OCI-LY7 (cell line): ENCODE measurements around the gene GTSE1. TPM values are rescaled to one million over a fixed set of nuclear protein-coding genes. Genes with fewer than 3 reads are reported as not detected.

ENCODE experiments used
- BruUV-seq: library from RNA; stranded (reverse); fragments of 400-500 nt; replicated peaks from 2 replicates; lab custom pipeline; 2021; lab: Mats Ljungman, UMichigan
- CTCF ChIA-PET: fragments of 300-600 bp; sonication (Branson Sonifier 250); formaldehyde crosslinking; loops from one replicate; lab custom pipeline; 2022; ENCODE audit warnings: antibody characterized with exemption; ENCODE audit not compliant: unreplicated experiment; lab: Charles Lee
- POLR2A ChIA-PET: fragments of 300-600 bp; sonication (Branson Sonifier 250); formaldehyde crosslinking; loops from one replicate; lab custom pipeline; 2022; ENCODE audit warnings: antibody characterized with exemption; lab: Charles Lee
- DNase-seq: peaks from one replicate; pipeline ENCODE4 v3.0.0-alpha.2; 2015; ENCODE audit warnings: low spot score
- H2AFZ ChIP-seq: fragments of 200-600 bp; sonication (generic), shearing (Covaris generic); 2 replicates; pipeline ENCODE4 v1.6.1; 2014; ENCODE audit warnings: mild to moderate bottlenecking, antibody characterized with exemption, low read length, moderate library complexity
- H3K27ac ChIP-seq: fragments of 200-600 bp; sonication (generic); 2 replicates; pipeline ENCODE4 v1.5.1; 2014; ENCODE audit warnings: mixed run types, low read depth, mild to moderate bottlenecking, moderate library complexity, low read length, inconsistent platforms; ENCODE audit not compliant: poor library complexity, severe bottlenecking
- H3K36me3 ChIP-seq: fragments of 200-600 bp; sonication (generic); 2 replicates; pipeline ENCODE4 v1.6.1; 2014; ENCODE audit warnings: mild to moderate bottlenecking, antibody characterized with exemption, low read length, moderate library complexity, mixed read lengths; ENCODE audit not compliant: insufficient read depth
- H3K4me1 ChIP-seq: fragments of 200-600 bp; sonication (generic); 2 replicates; pipeline ENCODE4 v1.5.1; 2014; ENCODE audit warnings: mild to moderate bottlenecking, low read length; ENCODE audit not compliant: insufficient read depth, poor library complexity, severe bottlenecking
- H3K4me2 ChIP-seq: fragments of 200-600 bp; sonication (generic); 2 replicates; pipeline ENCODE4 v1.6.1; 2014; ENCODE audit warnings: mild to moderate bottlenecking, low read length
- H3K4me3 ChIP-seq: fragments of 200-600 bp; sonication (generic); 2 replicates; pipeline ENCODE4 v1.5.1; 2014; ENCODE audit warnings: mild to moderate bottlenecking, low read depth, low read length; ENCODE audit not compliant: poor library complexity, severe bottlenecking
- H3K79me2 ChIP-seq: fragments of 200-600 bp; sonication (generic); 2 replicates; pipeline ENCODE4 v1.6.1; 2016; ENCODE audit warnings: low read depth, mild to moderate bottlenecking, low read length, moderate library complexity, mixed read lengths; ENCODE audit not compliant: insufficient read depth
- H3K9me2 ChIP-seq: fragments of 200-600 bp; sonication (generic); 2 replicates; pipeline ENCODE4 v1.6.1; 2016; ENCODE audit warnings: mild to moderate bottlenecking, low read length, mixed read lengths; ENCODE audit not compliant: insufficient read depth
- H3K9me3 ChIP-seq: fragments of 200-600 bp; sonication (generic); 2 replicates; pipeline ENCODE4 v1.6.1; 2014; ENCODE audit warnings: mild to moderate bottlenecking, mixed run types, low read length, mixed read lengths
- H4K20me1 ChIP-seq: fragments of 200-600 bp; sonication (generic); 2 replicates; pipeline ENCODE4 v1.6.1; 2014; ENCODE audit warnings: mild to moderate bottlenecking, antibody characterized with exemption, low read length, moderate library complexity, mixed read lengths; ENCODE audit not compliant: insufficient read depth
- CTCF ChIP-seq: fragments of 200-600 bp; sonication (generic); conservative IDR thresholded peaks from 2 replicates; pipeline ENCODE4 v1.5.1; 2014; ENCODE audit warnings: mild to moderate bottlenecking, antibody characterized with exemption, low read length, moderate library complexity, mixed read lengths
- EZH2phosphoT487 ChIP-seq: fragments of 200-600 bp; sonication (generic); IDR thresholded peaks from 2 replicates; pipeline ENCODE4 v1.6.1; 2018; ENCODE audit warnings: low read depth, borderline replicate concordance, mild to moderate bottlenecking, mixed run types, antibody characterized with exemption, low read length, moderate library complexity, mixed read lengths
- intact Hi-C: fragments of 100-400 bp; cut with micrococcal nuclease; formaldehyde crosslinking; loops from one replicate; pipeline ENCODE4 v1.10.0; 2022; ENCODE audit not compliant: unreplicated experiment
- total RNA-seq, 2 experiments: library from RNA; depleted of rRNA in 1 of 2; stranded (reverse); fragments of >200 nt in 1 of 2; shearing (Covaris generic) in 1 of 2; gene quantifications; 2 replicates each; pipeline ENCODE4 v1.2.3, GENCODE V29; 2014 to 2022

The GTSE1 gene
- total RNA-seq, 2 experiments from 2014 or later = 54.7 to 109 TPM

- no peak overlapping the region; the same call in 1 of the 2 replicates for H2AFZ ChIP-seq
- no peaks in the 10 kb centered on the region for H4K20me1 ChIP-seq
- H3K79me2 ChIP-seq = peaks cover 7% of the 10 kb centered on the region; the same call in 1 of the 2 replicates
- no peaks in the 10 kb centered on the region for H3K9me2 ChIP-seq
- H3K27ac ChIP-seq = no peak overlapping the region
- POLR2A ChIA-PET = no interaction called here
- peak overlapping the region; percentile 80 for H3K4me3 ChIP-seq
- BruUV-seq = no TSS peak
- peaks cover 25% of the 10 kb centered on the region for H3K4me1 ChIP-seq
- DNase-seq = no peak
- H3K9me3 ChIP-seq = no peaks in the 10 kb centered on the region
- CTCF ChIA-PET = no interaction called here
- TF ChIP-seq EZH2phosphoT487 (no peak), CTCF (no peak)
- H3K4me2 ChIP-seq = peak overlapping the region; percentile 85
- no peaks in the 10 kb centered on the region for H3K36me3 ChIP-seq
- intact Hi-C loops = loop anchor here (2.0 kb wide), 2 partner anchors 46 to 64 kb away; partner anchors contain the start of gene GTSE1
These were observed 45.4 kb upstream of the GTSE1 start for GRCh38 chr22:46251266-46251665.

GRCh38 chr22:46251816-46252380 is 44.8 kb upstream of the GTSE1 start:
- CTCF ChIA-PET = no interaction called here
- Histone ChIP-seq H4K20me1 (no peaks in the 10 kb centered on the region), H3K4me3 (peak overlapping the region; percentile 80), H3K36me3 (no peaks in the 10 kb centered on the region), H3K27ac (no peak overlapping the region), H3K9me2 (no peaks in the 10 kb centered on the region), H3K4me2 (peak overlapping the region; percentile 85), H3K4me1 (peaks cover 25% of the 10 kb centered on the region), H3K79me2 (peaks cover 7% of the 10 kb centered on the region; the same call in 1 of the 2 replicates), H2AFZ (no peak overlapping the region), H3K9me3 (no peaks in the 10 kb centered on the region)
- TSS peak; percentile 71 for BruUV-seq
- TF ChIP-seq CTCF (no peak), EZH2phosphoT487 (no peak)
- DNase-seq = no peak
- intact Hi-C loops = loop anchor here (2.0 kb wide), 2 partner anchors 45 to 63 kb away; partner anchors contain the start of gene GTSE1
- POLR2A ChIA-PET = interaction anchor here (1.0 kb wide), 1 partner anchor 24 kb away, joined by 3 read pairs; no protein-coding TSS in a partner anchor

- ChIA-PET POLR2A (no interaction called here), CTCF (no interaction called here)
- no peak for TF ChIP-seq CTCF
- TF ChIP-seq EZH2phosphoT487 = no peak
- Histone ChIP-seq H4K20me1 (no peaks in the 10 kb centered on the region), H3K27ac (no peak overlapping the region), H3K4me3 (no peak overlapping the region), H3K9me2 (no peaks in the 10 kb centered on the region), H3K4me2 (no peak overlapping the region), H3K79me2 (peaks cover 4% of the 10 kb centered on the region; the same call in 1 of the 2 replicates), H3K9me3 (no peaks in the 10 kb centered on the region), H3K36me3 (no peaks in the 10 kb centered on the region), H2AFZ (no peak overlapping the region), H3K4me1 (peaks cover 9% of the 10 kb centered on the region)
- intact Hi-C loops = no loop called here
- no TSS peak for BruUV-seq
- no peak for DNase-seq
These were observed 40.2 kb upstream of the GTSE1 start for GRCh38 chr22:46256358-46256958.
